ENCODE results near the gene IGFL3.

- TF ChIP-seq RAD21 (conservative IDR thresholded peaks at IDR 0.05) (no peak), POLR2AphosphoS5 (IDR thresholded peaks at IDR 0.05) (no peak)
Measured at GRCh38 chr19:46142294-46142693, 17.8 kb upstream of the IGFL3 start.
